Spleen (tissue), 11 donors: Measurements from ENCODE around the gene HNRNPL. TPM values are rescaled to one million over a fixed set of nuclear protein-coding genes. Genes with fewer than 3 reads are reported as not detected.

Source experiments
- DNase-seq: peaks from one replicate; pipeline ENCODE4 v3.0.0-alpha.2; 2020
- H3K27ac ChIP-seq, 8 donors: fragments of 200-600 bp; sonication (generic) in 7 of 8; 1 replicate in 4 of 8; 2 replicates in 4 of 8; pipeline versions ENCODE4 v1.5.0 to v1.8.0; 2016 to 2021; ENCODE audit warnings: inconsistent platforms in 4 of 8, mild to moderate bottlenecking in 4 of 8, moderate library complexity in 1 of 8
- H3K27me3 ChIP-seq, 7 donors: fragments of 200-600 bp; sonication (generic) in 6 of 7; replicated peaks in 1 of 7; 1 replicate in 4 of 7; 2 replicates in 3 of 7; pipeline versions ENCODE4 v1.5.0 to v1.8.0; 2016 to 2021; ENCODE audit warnings: inconsistent platforms in 3 of 7, mild to moderate bottlenecking in 1 of 7
- H3K36me3 ChIP-seq, 6 donors: fragments of 200-600 bp; sonication (generic) in 5 of 6; 1 replicate in 4 of 6; 2 replicates in 2 of 6; pipeline versions ENCODE4 v1.5.0 to v1.8.0; 2016 to 2021; ENCODE audit warnings: inconsistent platforms in 2 of 6
- H3K4me1 ChIP-seq, 6 donors: fragments of 200-600 bp; sonication (generic) in 5 of 6; 1 replicate in 3 of 6; 2 replicates in 3 of 6; pipeline versions ENCODE4 v1.5.0 to v1.8.0; 2016 to 2021; ENCODE audit warnings: inconsistent platforms in 3 of 6
- H3K4me3 ChIP-seq, 8 donors: fragments of 200-600 bp; sonication (generic) in 7 of 8; 1 replicate in 4 of 8; 2 replicates in 4 of 8; pipeline versions ENCODE4 v1.5.0 to v1.8.0; 2016 to 2021; ENCODE audit warnings: inconsistent platforms in 4 of 8, mild to moderate bottlenecking in 4 of 8, moderate library complexity in 2 of 8
- H3K9me3 ChIP-seq, 8 donors: fragments of 200-600 bp; sonication (generic) in 7 of 8; 1 replicate in 4 of 8; 2 replicates in 4 of 8; pipeline versions ENCODE4 v1.5.0 to v1.8.0; 2016 to 2021; ENCODE audit warnings: inconsistent platforms in 4 of 8
- CTCF ChIP-seq, 11 experiments: fragments of 200-600 bp in 7 of 11; fragments of 450-650 bp in 4 of 11; sonication (generic) in 4 of 11; IDR thresholded peaks in 8 of 11; conservative IDR thresholded peaks in 3 of 11; 1 replicate in 7 of 11; 2 replicates in 4 of 11; pipeline versions ENCODE4 v1.4.0 to v1.8.0; 2016 to 2021; ENCODE audit warnings: antibody characterized with exemption in 11 of 11, inconsistent platforms in 4 of 11, mild to moderate bottlenecking in 1 of 11
- POLR2A ChIP-seq, 3 donors: fragments of 450-650 bp; IDR thresholded peaks; one replicate each; pipeline ENCODE4 v1.5.1; 2017; ENCODE audit warnings: antibody characterized with exemption in 3 of 3, mild to moderate bottlenecking in 1 of 3
- POLR2AphosphoS5 ChIP-seq, 3 donors: sonication (generic); formaldehyde crosslinking; IDR thresholded peaks; one replicate each; pipeline ENCODE4 v1.5.1; 2017; ENCODE audit warnings: antibody characterized with exemption in 3 of 3
- WGBS, 5 donors: extraction: QIAGEN DNeasy Blood & Tissue Kit in 3 of 5; methylation state at CpG; one replicate each; pipeline versions ENCODE4 v1.1.5 to v1.1.7; 2013 to 2018; 5-methylcytosine and 5-hydroxymethylcytosine counted together
- intact Hi-C: fragments of 100-400 bp; cut with DNase I; formaldehyde crosslinking; loops from one replicate; pipeline ENCODE4 v1.15.0; 2023; ENCODE audit warnings: low total_unique reads
- polyA plus RNA-seq, 3 donors: library from polyadenylated mRNA; stranded (reverse); fragments of 200-250 nt; gene quantifications; one replicate each; pipeline ENCODE4 v1.2.1, GENCODE V29; 2013
- total RNA-seq, 7 donors: library from RNA; depleted of rRNA in 3 of 7; stranded (reverse); fragments of >200 nt in 3 of 7; fragmentation: NEBNext Ultra II Directional in 4 of 7; extraction: Animal tissue kit (Norgen Biotek cat#: 25700) in 4 of 7; gene quantifications; one replicate each; pipeline versions ENCODE4 v1.1.0 to v1.2.1, GENCODE V29; 2016 to 2021
- donor health status: healthy with polysubstance abuse.
- donor health status: DM: no; HTN: no; CAD: no; lungs with moderate emphysema.
- donor health status: DM: no; HTN: no; CAD: no.
- donor health status: Bipolar disorder and iron deficiency.
- donor health status: healthy.
- donor health status: DM: no; HTN: no; CAD: no.
- donor health status: DM: yes; HTN: yes; CAD: no.

The HNRNPL gene
- total and polyA plus RNA-seq, 10 donors: 147 to 357 (median 222) TPM

- intact Hi-C loops: no loop called here
- Histone ChIP-seq H3K36me3 (peaks cover 2 to 53% (median 43%) of the 10 kb centered on the region in 6 donors), H3K27ac (peak overlapping the region; percentile 92 to 100 (median 100)), H3K9me3 (no peaks in the 10 kb centered on the region), H3K27me3 (no peaks in the 10 kb centered on the region), H3K4me1 (peaks cover 38 to 81% (median 79%) of the 10 kb centered on the region in 6 donors), H3K4me3 (peak overlapping the region; percentile 53 to 91 (median 65))
- WGBS, 5 donors: 23 to 29% (median 26%) methylated on average over 21 to 22 of the region's 22 CpGs
- TF ChIP-seq POLR2AphosphoS5 (IDR thresholded peaks at IDR 0.05): peak in 1 of 3 donors; percentile 19
- TF ChIP-seq CTCF (IDR thresholded peaks at IDR 0.05 in 8 of 11, conservative IDR thresholded peaks at IDR 0.05 in 3 of 11): no peak
- peak; percentile 79 for DNase-seq
Measured at GRCh38 chr19:38848299-38849146, 1.3 kb downstream of the HNRNPL start.

- no peaks in the 10 kb centered on the region for H3K9me3 ChIP-seq
- peak; percentile 35 for DNase-seq
- no peaks in the 10 kb centered on the region for H3K27me3 ChIP-seq
- TF ChIP-seq POLR2AphosphoS5 (IDR thresholded peaks at IDR 0.05) (no peak), CTCF (IDR thresholded peaks at IDR 0.05 in 8 of 11, conservative IDR thresholded peaks at IDR 0.05 in 3 of 11) (no peak), POLR2A (IDR thresholded peaks at IDR 0.05) (no peak)
- intact Hi-C loops: no loop called here
- H3K36me3 ChIP-seq: peaks cover 2 to 77% (median 68%) of the 10 kb centered on the region in 6 donors
- peaks cover 47 to 90% (median 85%) of the 10 kb centered on the region in 6 donors for H3K4me1 ChIP-seq
- H3K4me3 ChIP-seq: no peak overlapping the region
- H3K27ac ChIP-seq: peak overlapping the region in 5 of 8 donors; percentile 95 to 100 (median 100)
- 62 to 85% (median 72%) methylated on average over 2 of the region's 2 CpGs for WGBS, 5 donors
Measured at GRCh38 chr19:38846097-38846496, 3.7 kb downstream of the HNRNPL start.

GRCh38 chr19:38845374-38846024, 4.3 kb downstream of the HNRNPL start:
- intact Hi-C loops: no loop called here
- Histone ChIP-seq H3K9me3 (no peaks in the 10 kb centered on the region), H3K36me3 (peaks cover 2 to 83% (median 74%) of the 10 kb centered on the region in 6 donors), H3K27ac (peak overlapping the region in 5 of 8 donors; percentile 27 to 100 (median 99)), H3K27me3 (no peaks in the 10 kb centered on the region), H3K4me3 (no peak overlapping the region), H3K4me1 (peaks cover 47 to 90% (median 86%) of the 10 kb centered on the region in 6 donors)
- DNase-seq: peak; percentile 37
- WGBS, 5 donors: 85 to 95% (median 93%) methylated on average over 14 of the region's 14 CpGs
- no peak for TF ChIP-seq POLR2A (IDR thresholded peaks at IDR 0.05)
- peak in 1 of 3 donors; percentile 10 for TF ChIP-seq POLR2AphosphoS5 (IDR thresholded peaks at IDR 0.05)

GRCh38 chr19:38844093-38844686, 5.6 kb downstream of the HNRNPL start:
- Histone ChIP-seq H3K9me3 (no peaks in the 10 kb centered on the region), H3K4me1 (peaks cover 47 to 100% (median 93%) of the 10 kb centered on the region in 6 donors), H3K4me3 (no peak overlapping the region), H3K27me3 (no peaks in the 10 kb centered on the region), H3K27ac (peak overlapping the region in 5 of 8 donors; percentile 67 to 99 (median 72)), H3K36me3 (peaks cover 2 to 97% (median 87%) of the 10 kb centered on the region in 6 donors)
- TF ChIP-seq CTCF (IDR thresholded peaks at IDR 0.05 in 8 of 11, conservative IDR thresholded peaks at IDR 0.05 in 3 of 11) (no peak), POLR2A (IDR thresholded peaks at IDR 0.05) (no peak), POLR2AphosphoS5 (IDR thresholded peaks at IDR 0.05) (no peak)
- DNase-seq: peak; percentile 41
- 86 to 90% (median 88%) methylated on average over 11 of the region's 11 CpGs for WGBS, 5 donors
- intact Hi-C loops: no loop called here
